ENCODE results near the gene CHRND.

CHRND gene

DNA sequence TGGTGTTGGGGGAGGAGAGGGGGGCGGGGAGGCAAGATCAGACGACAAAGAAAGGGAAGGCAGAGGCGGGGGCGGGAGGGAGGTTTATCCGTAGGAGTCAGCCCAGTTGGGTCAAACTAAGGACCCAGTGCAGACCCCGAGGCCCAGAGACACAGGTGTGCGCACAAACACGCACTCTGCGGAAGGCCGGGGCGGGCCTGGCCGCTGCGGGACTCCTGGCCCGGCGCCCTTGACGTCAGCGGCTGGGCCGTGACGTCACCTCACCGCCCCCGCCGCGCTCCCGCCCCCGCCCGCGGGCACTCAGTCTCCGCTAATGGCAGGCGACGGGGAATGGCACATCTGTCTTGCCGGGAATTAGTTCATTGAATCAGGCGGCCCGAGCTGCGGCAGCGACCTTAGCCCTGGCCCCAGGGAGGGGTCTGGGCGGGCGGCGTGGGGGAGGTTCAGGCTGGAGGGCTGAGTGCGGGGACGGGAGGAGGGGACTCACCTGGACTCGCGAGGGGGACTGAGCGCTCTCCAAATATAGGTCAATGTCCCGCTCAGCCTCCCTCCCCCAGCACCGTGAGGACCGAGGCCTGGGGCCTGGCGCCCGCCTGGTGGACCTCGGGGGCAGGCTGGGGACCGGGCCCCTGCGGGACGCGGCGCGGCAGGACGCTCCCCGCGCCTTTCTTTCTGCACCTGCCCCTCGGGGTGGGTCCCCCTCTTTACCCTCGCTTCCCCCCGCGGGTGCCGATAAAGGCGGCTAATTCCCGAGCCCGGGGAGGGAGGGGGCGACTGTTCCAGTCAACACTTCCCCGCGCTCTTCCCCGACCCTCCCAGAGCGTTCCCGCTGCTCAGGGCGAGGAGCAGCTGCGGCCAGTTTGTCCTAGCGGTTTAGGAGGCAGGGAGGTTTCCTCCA lies 22.8 kb upstream of the CHRND start:
- TF ChIP-seq, protein P1, sequence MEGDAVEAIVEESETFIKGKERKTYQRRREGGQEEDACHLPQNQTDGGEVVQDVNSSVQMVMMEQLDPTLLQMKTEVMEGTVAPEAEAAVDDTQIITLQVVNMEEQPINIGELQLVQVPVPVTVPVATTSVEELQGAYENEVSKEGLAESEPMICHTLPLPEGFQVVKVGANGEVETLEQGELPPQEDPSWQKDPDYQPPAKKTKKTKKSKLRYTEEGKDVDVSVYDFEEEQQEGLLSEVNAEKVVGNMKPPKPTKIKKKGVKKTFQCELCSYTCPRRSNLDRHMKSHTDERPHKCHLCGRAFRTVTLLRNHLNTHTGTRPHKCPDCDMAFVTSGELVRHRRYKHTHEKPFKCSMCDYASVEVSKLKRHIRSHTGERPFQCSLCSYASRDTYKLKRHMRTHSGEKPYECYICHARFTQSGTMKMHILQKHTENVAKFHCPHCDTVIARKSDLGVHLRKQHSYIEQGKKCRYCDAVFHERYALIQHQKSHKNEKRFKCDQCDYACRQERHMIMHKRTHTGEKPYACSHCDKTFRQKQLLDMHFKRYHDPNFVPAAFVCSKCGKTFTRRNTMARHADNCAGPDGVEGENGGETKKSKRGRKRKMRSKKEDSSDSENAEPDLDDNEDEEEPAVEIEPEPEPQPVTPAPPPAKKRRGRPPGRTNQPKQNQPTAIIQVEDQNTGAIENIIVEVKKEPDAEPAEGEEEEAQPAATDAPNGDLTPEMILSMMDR (IDR thresholded peaks at IDR 0.05; ENCODE audit: insufficient read depth, low read length, missing control alignments) = no peak
- CTCF ChIA-PET = no interaction called here
- H3K4me3 ChIP-seq (ENCODE audit: low read depth, low read length) = no peak overlapping the region
- no peak for DNase-seq (ENCODE audit: low read depth, low spot score)
- POLR2A ChIA-PET = no interaction called here

DNA sequence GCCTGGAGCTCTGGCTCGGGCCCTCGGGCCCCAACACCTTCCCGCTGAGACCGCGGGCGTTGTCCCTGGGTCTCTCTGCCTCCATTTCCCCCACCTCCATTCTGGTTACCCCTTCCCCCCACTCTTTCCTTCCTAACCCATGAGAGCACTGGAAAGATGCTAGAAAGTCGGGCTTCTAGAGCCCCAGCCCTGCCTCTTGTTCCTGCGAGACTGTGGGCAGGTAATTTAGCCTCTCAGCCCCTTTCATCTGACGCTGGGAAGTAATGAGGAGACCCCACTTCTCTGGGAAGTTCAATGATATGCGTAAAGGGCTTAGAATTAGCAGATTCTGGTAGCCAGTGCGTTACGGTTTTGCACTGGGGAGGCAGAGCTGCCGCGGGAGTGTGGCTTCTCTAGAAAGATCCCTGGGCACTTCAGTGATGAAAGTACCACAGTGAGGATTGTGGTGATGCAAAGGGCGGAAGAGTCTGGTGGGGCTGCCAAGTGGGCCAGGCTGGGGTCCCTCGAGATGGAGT lies 22.1 kb upstream of the CHRND start:
- ChIA-PET POLR2A (no interaction called here), CTCF (no interaction called here)
- DNase-seq (ENCODE audit: low read depth, low spot score) = no peak
- TF ChIP-seq, protein P1 (IDR thresholded peaks at IDR 0.05; ENCODE audit: insufficient read depth, low read length, missing control alignments) = no peak
- H3K4me3 ChIP-seq (ENCODE audit: low read depth, low read length) = no peak overlapping the region

DNA sequence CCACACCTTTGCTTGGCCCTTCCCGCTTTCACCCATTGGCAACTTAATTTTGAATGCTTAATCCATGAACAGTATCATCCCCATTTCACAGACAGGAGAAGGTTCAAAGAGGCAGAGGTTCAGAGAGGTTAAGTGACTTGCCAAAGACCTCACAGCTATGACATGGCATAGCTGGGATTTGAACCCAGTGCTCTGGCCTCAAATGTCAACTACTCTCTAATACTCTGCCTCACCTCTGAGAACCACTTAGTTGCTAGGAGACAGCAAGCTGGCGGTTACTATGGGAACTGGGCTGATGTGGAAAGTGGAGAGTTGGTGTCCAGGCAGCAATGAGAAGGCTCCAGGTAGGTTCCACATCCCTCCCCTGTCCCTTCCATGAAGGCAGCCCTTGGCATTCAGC lies 21.5 kb upstream of the CHRND start:
- TF ChIP-seq, protein P1 (IDR thresholded peaks at IDR 0.05; ENCODE audit: insufficient read depth, low read length, missing control alignments) = no peak
- POLR2A ChIA-PET = no interaction called here
- no peak overlapping the region for H3K4me3 ChIP-seq (ENCODE audit: low read depth, low read length)
- CTCF ChIA-PET = no interaction called here
- no peak for DNase-seq (ENCODE audit: low read depth, low spot score)

DNA sequence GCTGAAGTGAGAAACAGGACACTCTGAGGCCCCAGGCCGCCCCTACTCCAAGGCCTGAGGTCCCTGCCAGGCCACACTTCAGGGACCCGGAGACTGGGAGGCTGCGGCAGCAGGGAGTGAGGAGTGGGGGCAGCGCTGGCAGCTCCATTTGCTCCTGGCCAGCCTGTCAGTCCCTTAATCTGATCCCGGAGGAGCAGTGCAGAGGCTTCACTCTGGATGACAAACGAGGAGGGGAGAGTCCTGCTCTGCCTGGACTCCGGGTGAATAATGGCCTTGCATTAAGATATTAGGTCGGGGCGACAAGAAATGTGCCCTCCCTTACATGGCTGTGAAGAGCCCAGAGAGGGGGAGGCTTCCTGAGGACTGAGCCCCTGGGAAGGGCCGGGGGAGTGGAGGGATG lies 20.1 kb upstream of the CHRND start:
- POLR2A ChIA-PET = no interaction called here
- TF ChIP-seq, protein P1 (IDR thresholded peaks at IDR 0.05; ENCODE audit: insufficient read depth, low read length, missing control alignments) = no peak
- DNase-seq (ENCODE audit: low read depth, low spot score) = no peak
- no peak overlapping the region for H3K4me3 ChIP-seq (ENCODE audit: low read depth, low read length)
- CTCF ChIA-PET = no interaction called here

DNA sequence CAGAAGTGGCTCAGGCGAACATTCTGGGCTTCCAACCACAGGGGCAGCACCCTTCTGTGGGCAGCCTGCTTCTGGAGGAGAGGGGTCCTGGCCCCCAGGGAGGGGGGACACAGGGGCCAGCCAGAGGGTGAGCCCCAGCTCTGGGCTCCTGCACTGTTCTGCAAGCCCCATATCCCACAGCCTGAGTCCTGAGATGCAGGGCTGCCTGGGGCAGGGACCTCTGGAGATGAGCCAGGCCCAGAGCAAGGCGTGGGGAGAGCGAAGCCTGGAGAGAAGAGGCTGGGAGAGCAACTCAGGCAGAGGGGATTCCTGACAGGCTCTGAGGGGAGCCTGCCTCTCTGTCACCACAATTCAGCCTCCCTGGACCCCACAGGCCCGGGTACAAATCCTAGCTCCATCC lies 19.3 kb upstream of the CHRND start:
- TF ChIP-seq, protein P1 (IDR thresholded peaks at IDR 0.05; ENCODE audit: insufficient read depth, low read length, missing control alignments) = no peak
- ChIA-PET CTCF (no interaction called here), POLR2A (no interaction called here)
- no peak overlapping the region for H3K4me3 ChIP-seq (ENCODE audit: low read depth, low read length)
- DNase-seq (ENCODE audit: low read depth, low spot score) = no peak

DNA sequence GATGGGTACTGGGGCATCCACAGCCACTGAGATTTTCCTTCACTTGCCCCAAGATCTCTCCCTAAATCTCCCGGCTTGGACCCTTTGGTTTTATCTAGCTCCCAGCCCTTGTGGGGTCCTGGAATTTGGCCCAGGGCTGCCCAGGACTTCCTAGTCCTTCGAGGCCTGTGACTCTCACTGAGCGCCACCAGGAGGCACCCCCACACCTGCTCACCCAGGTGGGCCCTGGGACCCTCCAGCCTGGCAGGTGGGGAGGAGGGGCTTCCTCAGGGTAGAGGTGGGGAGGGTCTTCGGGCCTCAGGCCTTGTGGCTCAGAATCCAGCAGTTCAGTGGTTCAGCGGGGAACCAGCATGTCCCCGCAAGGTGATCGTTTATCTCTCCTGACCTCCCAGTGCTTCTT lies 17.7 kb upstream of the CHRND start:
- no peak overlapping the region for H3K4me3 ChIP-seq (ENCODE audit: low read depth, low read length)
- POLR2A ChIA-PET = no interaction called here
- CTCF ChIA-PET = interaction anchor here (0.7 to 1.0 kb wide), 2 partner anchors 11 to 23 kb away, joined by 3 to 4 read pairs; no protein-coding TSS in a partner anchor
- DNase-seq (ENCODE audit: low read depth, low spot score) = no peak
- TF ChIP-seq, protein P1 (IDR thresholded peaks at IDR 0.05; ENCODE audit: insufficient read depth, low read length, missing control alignments) = no peak

Data from AG04449 (cell line).